Colon (tissue), 2 donors: Measurements from ENCODE around the gene AGAP5.

Source experiments
- FAIRE-seq: peaks from 2 replicates; lab custom pipeline; 2012; peaks lifted over from hg19 to GRCh38; lab: Jason Lieb, UNC
- donor health status: control.
- donor health status: control.

Gene AGAP5

DNA sequence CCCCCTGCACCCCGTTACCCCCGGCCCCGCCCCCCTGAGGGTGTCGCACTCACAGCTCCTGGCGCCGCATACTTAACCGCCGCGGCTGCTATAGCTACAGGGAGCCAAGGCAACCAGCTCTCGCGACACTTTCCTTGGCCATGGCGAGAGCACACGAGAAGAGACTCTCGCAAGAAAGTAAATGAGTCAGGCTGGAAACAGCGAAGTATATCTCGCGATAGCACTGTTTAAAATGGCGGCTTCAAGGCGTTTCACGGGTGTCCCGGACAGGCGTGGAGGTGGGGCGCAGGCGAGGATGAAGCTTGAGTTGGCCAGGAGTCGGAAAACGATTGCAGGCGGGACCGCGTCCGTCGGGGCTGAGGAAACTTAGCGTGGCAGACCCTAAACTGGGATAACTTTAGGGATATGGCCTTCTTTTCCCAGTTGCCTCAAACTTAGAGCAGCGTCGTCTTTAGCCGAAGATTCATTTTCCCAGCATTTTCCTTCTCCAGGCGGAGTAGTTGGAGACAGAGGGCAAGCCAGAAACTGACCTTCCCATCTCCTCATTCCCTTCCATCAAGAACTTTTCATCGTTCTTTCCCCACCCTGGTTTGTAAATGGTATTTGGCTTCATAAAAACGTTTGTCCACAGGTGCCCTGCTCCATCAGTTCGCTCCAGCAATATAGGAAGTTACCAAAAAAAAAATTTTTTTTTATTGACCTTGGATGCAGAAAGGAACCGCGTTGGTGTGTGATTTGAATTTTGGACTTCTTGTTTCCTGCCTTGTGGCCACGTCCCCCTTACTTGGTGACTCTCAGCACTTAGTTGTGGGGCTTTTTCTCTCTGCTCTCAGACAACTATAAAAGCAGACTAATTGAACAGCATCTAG, 71.8 kb downstream of the AGAP5 start:
- FAIRE-seq, result no peak

- no peak for FAIRE-seq
Observed at GRCh38 chr10:73625004-73625883, 72.7 kb downstream of the AGAP5 start.
